ENCODE data around the gene SHPK.

- TF ChIP-seq CTCF (IDR thresholded peaks at IDR 0.05) (no peak), POLR2A (IDR thresholded peaks at IDR 0.05) (no peak)
These were observed 52.6 kb downstream of the SHPK start for GRCh38 chr17:3583456-3583855.

Data from prostate gland (tissue), 2 donors.